HG03378 (cell line): Measurements from ENCODE around the gene KLF4.
A peak's percentile ranks its signal among the peaks of the same experiment; 100 is the strongest.
"Not testable (repeated sequence)": the region's sequence is repeated elsewhere in the genome, so short reads cannot be mapped to it uniquely, and the experiment has no call there.

Experiments used
- ATAC-seq: cut with Tn5 transposase; IDR thresholded peaks from one replicate; pipeline ENCODE4 v1.9.1; 2021; ENCODE audit warnings: mild to moderate bottlenecking, moderate library complexity; ENCODE audit not compliant: unreplicated experiment

Gene KLF4

DNA sequence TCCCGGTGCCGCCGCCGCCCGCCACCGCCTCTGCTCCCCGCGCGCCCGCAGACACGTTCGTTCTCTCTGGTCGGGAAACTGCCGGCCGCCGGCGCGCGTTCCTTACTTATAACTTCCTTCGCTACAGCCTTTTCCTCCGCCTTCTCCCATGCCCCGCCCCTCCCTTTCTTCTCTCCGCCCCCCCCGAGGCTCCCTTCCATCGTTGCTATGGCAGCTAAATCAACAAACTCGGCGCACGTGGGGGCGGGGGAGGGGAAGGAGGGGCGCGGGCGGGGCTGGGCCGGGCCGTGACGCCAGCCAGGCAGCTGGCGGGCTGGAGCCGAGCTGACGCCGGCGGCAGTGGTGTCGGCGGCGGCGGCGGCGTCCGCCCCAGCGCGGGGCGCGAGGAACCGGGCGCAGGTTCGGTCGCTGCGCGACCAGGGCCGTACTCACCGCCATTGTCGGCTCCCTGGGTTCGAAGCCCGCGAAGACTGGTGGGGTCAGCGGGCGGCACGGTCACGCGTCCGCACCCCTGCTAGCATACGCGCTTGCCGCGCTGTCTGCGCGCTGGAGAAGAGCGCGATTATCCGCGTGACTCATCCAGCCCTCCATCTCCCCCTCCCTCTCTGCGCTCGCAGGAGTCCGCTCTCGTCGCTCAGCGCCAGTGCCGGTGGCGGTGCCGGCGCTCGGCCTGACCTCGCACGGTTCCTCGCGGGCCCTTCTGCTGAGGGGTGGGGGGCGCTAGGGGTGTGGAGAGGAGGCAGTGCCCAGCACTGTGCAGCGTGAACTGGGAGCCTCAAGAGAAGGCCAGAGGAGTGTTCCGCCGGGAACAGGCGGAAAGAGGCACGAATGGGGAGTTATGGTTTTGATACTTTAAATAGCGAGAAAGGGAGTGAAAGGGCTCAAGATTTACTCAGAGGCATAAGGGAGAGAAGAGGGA is at the start of gene KLF4:
TSS of gene KLF4 (minus strand) at position 83 of the 919 bp plus-strand sequence. CDS start 597 bp downstream, outside the sequence.
- peak; percentile 54 for ATAC-seq

DNA sequence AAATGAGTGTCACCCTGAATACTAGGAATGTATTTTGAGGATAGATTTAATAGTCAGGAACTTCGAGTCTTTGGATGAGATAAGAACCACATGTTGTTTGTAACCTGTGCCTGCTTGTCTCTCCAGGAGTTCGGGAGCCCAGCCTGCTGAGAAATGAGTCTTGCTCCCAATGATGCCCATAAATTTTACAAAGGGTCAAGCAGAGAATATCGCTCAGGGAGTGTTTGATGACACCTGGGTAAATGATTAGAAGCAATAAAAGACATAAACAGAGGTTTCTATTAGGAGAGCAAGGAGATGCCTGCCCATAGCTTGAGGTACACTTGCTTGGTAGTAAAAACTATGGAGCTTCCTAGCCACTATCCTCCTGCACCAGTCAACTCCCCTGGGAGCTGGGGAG is 46.9 kb upstream of the KLF4 start:
- no peak for ATAC-seq

DNA sequence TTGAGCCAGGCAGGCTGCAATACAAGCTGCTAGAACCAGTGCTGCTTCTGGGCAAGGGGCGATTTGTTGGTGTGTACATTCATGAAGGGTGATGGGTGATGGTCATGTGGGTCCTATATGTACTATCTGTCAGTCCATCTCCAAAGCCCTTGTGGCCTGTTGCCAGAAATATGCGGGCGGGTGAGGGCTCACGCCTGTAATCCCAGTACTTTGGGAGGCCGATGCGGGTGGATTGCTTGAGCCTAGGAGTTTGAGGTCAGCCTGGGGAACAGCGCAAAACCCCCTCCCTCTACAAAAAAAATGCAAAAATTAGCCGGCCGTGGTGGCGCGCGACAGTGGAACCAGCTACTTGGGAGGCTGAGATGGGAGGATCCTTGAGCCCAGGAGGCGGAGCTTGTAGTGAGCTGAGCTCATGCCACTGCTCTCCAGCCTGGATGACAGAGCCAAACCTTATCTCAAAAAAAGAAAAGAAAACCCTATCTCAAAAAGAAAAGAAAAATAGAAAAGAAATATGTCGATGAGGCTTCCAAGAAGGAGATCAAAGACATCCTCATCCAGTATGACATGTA is 45.0 kb upstream of the KLF4 start:
- ATAC-seq: no peak

DNA sequence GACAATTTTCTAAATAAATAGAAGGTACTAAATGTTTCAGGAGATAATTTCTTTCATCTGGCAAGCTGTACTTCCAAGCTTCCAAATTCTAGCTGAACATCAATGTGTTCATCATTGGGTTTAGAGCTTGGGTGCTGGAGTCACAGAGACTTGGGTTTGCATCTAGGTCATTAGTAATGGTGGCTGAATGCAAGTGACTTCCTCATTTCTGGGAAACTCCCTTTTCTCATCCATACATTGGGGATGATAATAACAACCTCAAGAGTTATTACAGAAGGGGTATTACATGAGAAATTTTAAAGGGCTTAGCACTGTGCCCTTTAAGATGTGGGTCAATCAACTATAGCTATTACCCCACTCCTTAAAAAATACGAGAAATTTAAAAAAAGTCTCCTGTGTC is 41.1 kb upstream of the KLF4 start:
- ATAC-seq: no peak

DNA sequence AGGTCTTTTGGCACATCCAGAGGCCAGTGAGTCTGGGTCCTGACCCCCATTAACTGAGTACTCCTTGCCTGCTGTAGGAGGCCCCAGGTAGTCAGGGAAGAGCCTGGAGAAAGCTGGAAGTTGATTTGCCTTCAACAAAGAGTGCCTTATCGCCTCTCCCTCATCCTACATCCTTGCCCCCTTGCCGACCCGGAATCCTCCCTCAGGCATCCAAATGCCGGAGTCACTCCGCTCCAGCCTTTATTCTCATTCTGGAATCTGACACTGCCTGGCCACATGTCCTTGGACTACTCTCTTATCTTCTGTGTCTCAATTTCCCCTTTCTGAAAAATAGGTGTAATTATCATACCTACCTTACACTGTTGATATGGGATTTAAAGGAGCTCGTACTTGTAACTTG is 39.1 kb upstream of the KLF4 start:
- ATAC-seq: no peak

DNA sequence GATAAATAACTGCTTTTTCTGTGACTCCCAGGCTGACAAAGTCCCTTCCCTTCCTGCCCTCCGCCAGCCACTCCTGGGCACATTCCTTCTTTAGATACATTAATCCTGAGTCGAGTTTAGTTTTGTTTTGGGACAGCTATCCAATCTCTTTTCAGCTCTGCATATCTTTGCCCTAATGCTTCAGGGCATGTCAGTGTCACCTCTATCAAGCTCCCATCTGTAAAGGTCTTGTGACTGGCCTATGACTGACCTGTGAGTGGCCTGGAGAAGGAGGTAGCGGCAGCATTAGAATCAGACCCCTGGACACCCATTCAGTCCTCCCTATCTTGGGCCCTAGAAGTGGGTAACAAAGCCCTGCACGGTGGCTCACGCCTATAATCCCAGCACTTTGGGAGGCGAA is 34.0 kb upstream of the KLF4 start:
- ATAC-seq: no peak

DNA sequence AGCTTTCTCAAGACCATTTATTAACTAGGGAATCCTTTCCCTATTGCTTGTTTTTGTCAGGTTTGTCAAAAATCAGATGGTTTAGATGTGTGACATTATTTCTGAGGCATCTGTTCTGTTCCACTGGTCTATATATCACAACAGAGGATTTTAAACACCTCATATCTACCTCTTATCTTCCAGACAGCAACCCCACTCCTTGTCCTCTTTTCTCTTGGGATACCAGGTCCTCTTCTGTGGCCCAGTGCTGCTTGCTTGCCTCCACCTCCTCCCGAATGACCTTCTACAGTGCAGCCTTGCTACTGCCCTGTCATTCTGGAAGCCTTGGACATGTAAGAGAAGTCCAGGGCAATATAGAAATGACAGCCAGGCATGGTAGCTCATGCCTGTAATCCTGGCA is 30.6 kb upstream of the KLF4 start:
- ATAC-seq: no peak

DNA sequence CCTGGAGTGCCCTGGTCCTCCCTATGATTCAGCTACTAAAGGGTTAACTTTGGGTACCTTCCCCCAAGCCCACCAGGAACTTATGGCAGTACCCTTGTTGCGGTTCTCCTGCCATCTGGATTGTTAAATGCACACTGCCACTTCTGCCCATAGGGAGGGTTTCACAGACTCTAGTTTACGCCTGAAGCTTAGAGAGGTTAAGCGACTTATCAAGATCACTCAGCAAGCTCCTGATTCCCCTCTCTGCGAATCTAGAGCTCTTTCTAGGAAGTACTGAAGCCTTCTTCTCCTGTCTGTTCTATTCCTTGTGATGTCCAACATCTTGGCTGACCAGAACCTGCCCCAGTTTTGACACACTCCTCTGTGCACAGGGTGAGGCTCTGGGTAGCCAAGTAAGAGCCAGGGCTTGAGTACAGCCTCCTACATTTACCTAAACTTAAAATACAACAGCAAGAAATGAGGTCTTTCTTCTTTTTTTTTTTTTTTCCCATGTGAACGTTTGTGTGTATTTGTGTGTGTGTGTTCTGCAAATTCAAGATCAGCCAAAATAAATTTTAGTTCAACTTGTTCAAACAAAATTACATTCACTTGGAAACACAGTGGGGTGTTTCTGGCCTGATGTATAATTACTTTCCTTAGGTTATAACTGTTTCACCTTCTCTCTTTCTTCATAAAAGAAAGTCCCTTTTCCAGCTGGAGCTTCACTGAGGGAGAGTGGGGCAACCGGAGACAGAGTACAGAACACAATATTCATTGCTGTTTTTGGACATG is 28.7 kb upstream of the KLF4 start:
- ATAC-seq: no peak

DNA sequence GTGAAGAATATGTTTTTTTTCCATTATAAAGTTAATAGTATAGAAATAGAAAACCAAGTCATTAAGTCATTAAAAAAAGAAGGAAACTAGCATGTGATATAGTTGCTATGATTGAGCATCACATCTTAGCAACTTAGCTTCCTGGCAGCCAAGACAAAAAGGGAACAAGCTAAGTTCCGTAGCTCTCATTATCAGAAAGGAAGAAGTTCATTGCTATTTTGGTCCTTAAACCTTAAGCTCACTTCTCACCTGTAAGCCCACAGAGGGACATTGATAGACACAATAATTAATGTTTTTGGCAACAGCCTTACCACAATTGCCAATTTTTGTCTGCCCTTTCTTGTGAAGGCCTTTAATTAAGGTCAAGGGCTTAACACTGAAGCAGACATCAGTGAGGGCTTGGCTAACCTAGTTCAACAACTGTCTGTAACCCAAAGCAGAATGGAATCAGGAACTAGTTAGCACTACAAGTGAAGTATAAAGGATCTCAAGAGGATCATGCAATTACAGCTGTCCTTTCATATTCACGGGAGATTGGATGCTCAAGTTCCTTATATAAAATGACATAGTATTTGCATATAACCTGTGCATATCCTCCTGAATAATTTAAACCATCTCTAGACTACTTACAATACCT is 24.0 kb upstream of the KLF4 start:
- no peak for ATAC-seq

DNA sequence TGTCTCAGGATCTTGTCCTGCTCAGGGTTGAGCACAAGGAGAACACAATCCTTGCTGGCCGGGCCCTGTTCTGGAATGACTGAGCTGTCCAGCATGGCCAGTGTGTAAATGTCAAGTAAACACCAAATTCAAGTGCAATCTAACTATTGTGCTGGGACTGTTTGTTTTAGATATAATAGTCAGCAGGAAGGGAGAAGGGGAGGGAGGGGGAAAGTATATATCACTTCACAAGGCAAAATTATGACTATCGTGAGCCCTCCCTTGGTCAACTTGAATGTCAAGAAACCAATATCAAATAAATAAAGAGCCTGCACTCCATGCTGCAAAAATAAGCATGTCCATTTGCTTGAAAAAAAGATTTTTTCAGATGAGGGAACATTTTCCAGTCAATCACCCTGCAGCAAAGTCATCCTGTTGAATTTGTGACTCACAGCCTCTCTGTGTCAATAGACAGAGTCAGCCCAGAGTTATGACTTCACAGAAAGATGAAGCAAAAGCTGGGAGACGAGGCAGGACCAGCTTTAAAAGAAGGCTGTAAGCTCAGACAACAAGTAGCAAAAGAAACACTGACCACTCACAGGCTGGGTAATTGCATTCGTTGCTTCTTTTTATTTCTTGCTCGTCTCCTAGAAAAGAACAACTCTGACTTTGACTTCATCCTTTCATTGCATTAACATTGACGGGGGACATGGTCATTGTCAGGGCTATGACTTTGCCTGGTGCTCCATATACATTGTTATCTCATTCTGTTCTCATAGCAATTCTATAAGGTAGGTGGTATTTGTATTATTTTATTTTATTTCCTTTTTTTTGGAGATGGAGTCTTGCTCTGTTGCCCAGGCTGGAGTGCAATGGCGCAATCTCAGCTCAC is 15.3 kb upstream of the KLF4 start:
- no peak for ATAC-seq

DNA sequence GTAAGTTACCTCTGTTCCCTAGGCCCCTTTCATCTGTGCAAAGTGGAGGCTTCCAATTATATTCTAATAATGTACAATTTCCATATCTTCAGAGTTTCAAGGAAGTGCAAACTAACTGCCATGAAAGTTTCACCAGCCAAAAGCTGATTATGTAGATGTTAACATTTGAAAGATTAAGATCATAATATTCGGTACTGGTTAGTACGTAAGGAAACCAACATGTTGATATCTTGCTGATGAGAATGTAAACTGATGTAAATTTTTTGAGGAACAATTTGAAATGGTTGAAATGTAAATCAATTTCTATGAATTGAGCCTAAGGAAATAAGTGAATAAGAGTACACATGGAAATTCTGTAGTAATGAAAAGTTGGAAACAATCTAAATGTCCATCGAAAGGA is 12.9 kb upstream of the KLF4 start:
- no peak for ATAC-seq

DNA sequence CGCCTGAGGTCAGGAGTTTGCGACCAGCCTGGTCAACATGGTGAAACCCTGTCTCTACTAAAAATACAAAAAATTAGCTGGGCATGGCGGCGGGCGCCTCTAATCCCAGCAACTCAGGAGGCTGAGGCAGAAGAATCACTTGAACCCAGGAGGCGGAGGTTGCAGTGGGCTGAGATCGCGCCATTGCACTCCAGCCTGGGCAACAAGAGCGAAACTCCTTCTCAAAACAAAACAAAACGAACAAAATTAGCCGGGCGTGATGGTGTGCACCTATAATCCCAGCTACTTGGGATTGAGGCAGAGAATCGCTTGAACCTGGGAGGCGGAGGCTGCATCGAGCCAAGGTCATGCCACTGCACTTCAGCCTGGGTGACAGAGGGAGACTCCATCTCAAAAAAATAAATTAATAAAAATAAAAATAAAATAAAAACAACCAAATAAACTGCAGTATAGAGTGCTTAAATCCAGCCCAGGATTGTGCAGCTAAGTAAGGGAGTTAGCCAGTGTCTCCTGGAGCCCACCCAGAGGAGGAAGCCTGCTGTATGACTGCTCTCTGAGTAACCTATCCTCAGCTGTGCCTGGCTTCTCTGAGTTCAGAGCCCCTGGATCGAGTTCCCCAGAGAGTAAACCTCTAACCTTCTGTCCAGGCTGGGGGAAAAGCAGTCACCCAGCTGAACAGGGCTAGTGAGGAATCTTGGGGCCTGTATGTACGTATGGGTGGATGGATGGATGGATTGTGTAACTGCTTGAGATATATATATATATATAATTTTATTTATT is 11.0 kb upstream of the KLF4 start:
- not testable (repeated sequence) for ATAC-seq

DNA sequence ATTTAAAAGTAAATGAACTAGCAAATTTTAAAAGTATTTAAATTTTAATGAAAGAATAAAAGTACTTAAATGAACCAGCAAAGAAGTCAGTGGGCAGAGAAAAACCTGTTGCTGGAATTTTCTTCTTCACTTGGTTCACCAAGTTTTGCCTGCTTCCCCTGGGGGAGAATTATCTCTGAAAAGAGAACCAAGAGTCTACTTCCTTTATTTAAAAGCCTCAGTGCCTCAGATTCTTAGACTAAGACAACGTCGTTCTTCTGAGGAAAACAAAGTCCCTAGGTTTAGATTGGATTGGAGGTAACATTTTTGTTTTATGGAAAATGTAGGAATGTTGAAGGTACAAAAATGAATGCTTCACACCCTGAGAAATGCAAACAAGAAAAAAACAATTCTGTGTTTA is 7.4 kb upstream of the KLF4 start:
- ATAC-seq: no peak

DNA sequence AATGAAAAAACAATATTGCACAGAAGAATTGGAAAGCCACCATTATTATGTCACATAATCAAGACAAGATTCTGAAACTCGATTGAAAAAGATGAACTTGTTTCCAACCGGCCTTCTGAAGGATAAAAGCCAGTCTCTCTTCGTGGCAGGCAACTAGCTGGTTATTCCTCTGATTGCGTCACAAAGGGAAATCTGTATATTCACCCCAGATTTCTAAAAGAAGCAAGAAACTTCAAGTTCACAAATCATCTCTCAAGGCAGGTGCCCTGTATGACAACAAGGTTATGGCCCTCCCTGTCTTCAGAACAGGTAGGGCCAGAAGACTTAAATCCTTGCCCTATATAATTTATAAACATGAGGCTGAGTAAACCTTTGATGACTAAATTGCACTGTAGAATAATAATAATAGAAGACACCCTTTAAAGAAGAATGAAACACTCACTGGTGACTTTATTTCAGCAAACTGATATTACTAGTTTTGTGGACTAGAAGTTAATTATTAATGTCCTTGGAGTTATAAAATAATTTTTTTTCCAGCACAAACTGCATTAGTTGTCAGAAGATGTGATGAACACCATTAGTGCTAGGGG is 2.9 kb upstream of the KLF4 start:
- ATAC-seq: no peak

DNA sequence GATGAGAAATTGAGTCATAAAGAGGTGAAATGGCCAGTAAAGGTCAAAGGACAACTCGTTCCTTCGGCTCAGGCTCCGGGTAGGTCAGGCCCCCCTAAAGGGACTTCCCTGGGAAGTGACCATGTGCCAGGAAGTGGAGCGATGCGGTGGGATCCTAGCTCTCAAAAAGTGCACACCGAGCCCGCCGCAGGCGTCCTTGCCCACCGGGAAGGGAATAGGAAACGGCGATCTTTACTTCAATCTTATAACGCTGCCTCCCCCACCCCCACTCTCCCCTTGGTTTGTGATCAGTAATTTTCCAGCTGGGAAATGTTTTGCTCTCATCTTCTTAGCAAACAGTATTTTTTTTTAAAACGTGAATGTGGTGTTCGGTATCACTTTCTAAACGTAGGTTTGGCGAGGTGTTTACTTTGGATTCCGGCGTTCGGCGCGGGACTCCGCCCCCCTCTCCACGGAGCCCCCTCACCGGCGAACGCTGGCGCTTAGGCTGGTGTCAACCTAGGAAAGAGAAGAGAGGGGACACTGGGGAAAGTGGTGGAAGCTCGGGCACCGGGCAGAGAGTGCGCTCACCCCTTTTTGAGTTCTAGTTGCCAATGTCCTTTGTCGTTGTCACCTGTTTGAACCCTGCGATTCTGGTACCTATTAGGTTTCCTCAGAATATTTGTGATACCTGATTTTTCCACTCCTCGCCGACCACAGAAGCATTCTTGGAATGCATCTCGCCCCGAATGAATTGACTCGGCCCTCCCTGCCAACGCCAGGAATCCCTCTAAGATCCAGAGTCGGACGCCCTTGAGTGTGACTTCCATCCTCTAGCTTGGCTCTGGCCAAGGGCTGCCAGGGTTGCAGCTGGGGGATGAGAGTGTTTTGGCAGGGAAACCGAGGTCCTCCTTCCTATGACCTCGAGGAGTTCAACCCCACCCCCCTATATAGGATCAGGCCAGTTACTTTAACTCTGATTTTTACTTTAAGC is 1.8 kb upstream of the KLF4 start:
- no peak for ATAC-seq

DNA sequence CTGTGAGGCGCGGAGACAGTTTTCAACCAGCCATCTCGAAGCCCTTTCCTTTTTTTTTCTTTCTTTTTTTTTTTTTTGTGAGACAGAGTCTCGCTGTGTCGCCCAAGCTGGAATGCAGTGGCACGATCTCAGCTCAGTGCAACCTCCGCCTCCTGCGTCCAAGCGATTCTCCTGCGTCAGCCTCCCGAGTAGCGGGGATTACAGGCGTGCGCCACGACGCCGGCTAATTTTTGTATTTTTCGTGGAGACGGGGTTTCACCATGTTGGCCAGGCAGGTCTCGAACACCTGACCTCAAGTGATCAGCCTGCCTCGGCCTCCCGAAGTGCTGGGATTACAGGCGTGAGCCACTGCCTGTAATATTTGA is 1.0 kb upstream of the KLF4 start:
- ATAC-seq: not testable (repeated sequence)

DNA sequence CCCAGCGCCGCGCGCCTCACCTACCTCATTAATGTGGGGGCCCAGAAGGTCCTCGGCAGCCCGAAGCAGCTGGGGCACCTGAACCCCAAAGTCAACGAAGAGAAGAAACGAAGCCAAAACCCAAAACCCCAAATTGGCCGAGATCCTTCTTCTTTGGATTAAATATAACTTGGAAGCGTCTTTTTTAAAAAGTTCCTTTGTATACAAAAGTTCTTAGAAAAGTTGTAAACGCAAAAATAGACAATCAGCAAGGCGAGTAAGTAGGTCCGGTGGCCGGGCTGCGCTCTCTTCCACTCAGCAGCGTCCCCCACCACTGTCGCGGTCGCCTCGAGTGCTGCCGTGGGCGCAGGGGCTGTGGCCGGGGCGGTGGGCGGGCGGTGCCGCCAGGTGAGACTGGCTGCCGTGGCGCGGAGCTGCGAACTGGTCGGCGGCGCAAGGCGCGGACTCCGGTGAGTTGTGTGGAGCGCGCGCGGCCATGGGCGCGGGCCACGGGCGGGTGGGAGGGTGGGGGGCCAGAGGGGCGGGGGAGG is 360 bp downstream of the KLF4 start:
- peak; percentile 22 for ATAC-seq
